ENCODE data around the gene IL20RA. TPM values are rescaled to one million over a fixed set of nuclear protein-coding genes. Genes with fewer than 3 reads are reported as not detected.

Gene IL20RA
- total and polyA plus RNA-seq, 2 experiments from 2014 or later = 0.71 to 0.86 TPM

- peak in 1 of 2 donors; percentile 61 for DNase-seq (ENCODE audit: low read depth in 1 of 2, low spot score in 1 of 2)
- Histone ChIP-seq H3K9me3 (ENCODE audit: low read depth) (no peaks in the 10 kb centered on the region), H3K36me3 (no peaks in the 10 kb centered on the region), H3K27me3 (no peaks in the 10 kb centered on the region), H3K4me3 (no peak overlapping the region), H3K4me1 (ENCODE audit: low read depth) (peaks cover 59% of the 10 kb centered on the region), H3K27ac (peak overlapping the region; percentile 70)
- no peak for TF ChIP-seq CTCF (IDR thresholded peaks at IDR 0.05; ENCODE audit: low read depth, low read length)
Measured at GRCh38 chr6:136959471-136959891, 85.3 kb downstream of the IL20RA start.

- Histone ChIP-seq H3K27me3 (no peaks in the 10 kb centered on the region), H3K36me3 (no peaks in the 10 kb centered on the region), H3K9me3 (ENCODE audit: low read depth) (no peaks in the 10 kb centered on the region), H3K4me1 (ENCODE audit: low read depth) (peaks cover 46% of the 10 kb centered on the region), H3K27ac (no peak overlapping the region), H3K4me3 (no peak overlapping the region)
- no peak for TF ChIP-seq CTCF (IDR thresholded peaks at IDR 0.05; ENCODE audit: low read depth, low read length)
- DNase-seq (ENCODE audit: low read depth in 1 of 2, low spot score in 1 of 2) = no peak
Measured at GRCh38 chr6:136958168-136958567, 86.6 kb downstream of the IL20RA start.

GRCh38 chr6:136956590-136957544 lies 87.9 kb downstream of the IL20RA start:
- peaks cover 39% of the 10 kb centered on the region for H3K4me1 ChIP-seq (ENCODE audit: low read depth)
- H3K27me3 ChIP-seq = no peaks in the 10 kb centered on the region
- H3K27ac ChIP-seq = peak overlapping the region; percentile 81
- peak in 1 of 2 donors; percentile 67 for DNase-seq (ENCODE audit: low read depth in 1 of 2, low spot score in 1 of 2)
- no peak overlapping the region for H3K4me3 ChIP-seq
- H3K36me3 ChIP-seq = no peaks in the 10 kb centered on the region
- TF ChIP-seq CTCF (IDR thresholded peaks at IDR 0.05; ENCODE audit: low read depth, low read length) = no peak
- no peaks in the 10 kb centered on the region for H3K9me3 ChIP-seq (ENCODE audit: low read depth)

GRCh38 chr6:136955123-136955522 lies 89.6 kb downstream of the IL20RA start:
- no peak for DNase-seq (ENCODE audit: low read depth in 1 of 2, low spot score in 1 of 2)
- Histone ChIP-seq H3K27ac (no peak overlapping the region), H3K9me3 (ENCODE audit: low read depth) (no peaks in the 10 kb centered on the region), H3K36me3 (no peaks in the 10 kb centered on the region), H3K4me1 (ENCODE audit: low read depth) (peaks cover 25% of the 10 kb centered on the region), H3K4me3 (no peak overlapping the region), H3K27me3 (no peaks in the 10 kb centered on the region)
- no peak for TF ChIP-seq CTCF (IDR thresholded peaks at IDR 0.05; ENCODE audit: low read depth, low read length)

GRCh38 chr6:136952714-136953260 lies 92.0 kb downstream of the IL20RA start:
- H3K36me3 ChIP-seq = no peaks in the 10 kb centered on the region
- DNase-seq (ENCODE audit: low read depth in 1 of 2, low spot score in 1 of 2) = no peak
- H3K27ac ChIP-seq = no peak overlapping the region
- H3K4me1 ChIP-seq (ENCODE audit: low read depth) = peaks cover 19% of the 10 kb centered on the region
- TF ChIP-seq CTCF (IDR thresholded peaks at IDR 0.05; ENCODE audit: low read depth, low read length) = no peak
- H3K9me3 ChIP-seq (ENCODE audit: low read depth) = no peaks in the 10 kb centered on the region
- no peaks in the 10 kb centered on the region for H3K27me3 ChIP-seq
- no peak overlapping the region for H3K4me3 ChIP-seq

Measured in cardiac muscle cell (in vitro differentiated cells and primary cell).